SKM-1 treated with dmso at 0.1 percent for 144 hours (cell line): ENCODE data around the gene PLA2G7.
"Not testable (repeated sequence)": the region's sequence is repeated elsewhere in the genome, so short reads cannot be mapped to it uniquely, and the experiment has no call there.

Source experiments
- DNase-seq: peaks from one replicate; lab custom pipeline; 2025; ENCODE audit not compliant: unreplicated experiment; lab: John Stamatoyannopoulos, UW

PLA2G7 gene

DNA sequence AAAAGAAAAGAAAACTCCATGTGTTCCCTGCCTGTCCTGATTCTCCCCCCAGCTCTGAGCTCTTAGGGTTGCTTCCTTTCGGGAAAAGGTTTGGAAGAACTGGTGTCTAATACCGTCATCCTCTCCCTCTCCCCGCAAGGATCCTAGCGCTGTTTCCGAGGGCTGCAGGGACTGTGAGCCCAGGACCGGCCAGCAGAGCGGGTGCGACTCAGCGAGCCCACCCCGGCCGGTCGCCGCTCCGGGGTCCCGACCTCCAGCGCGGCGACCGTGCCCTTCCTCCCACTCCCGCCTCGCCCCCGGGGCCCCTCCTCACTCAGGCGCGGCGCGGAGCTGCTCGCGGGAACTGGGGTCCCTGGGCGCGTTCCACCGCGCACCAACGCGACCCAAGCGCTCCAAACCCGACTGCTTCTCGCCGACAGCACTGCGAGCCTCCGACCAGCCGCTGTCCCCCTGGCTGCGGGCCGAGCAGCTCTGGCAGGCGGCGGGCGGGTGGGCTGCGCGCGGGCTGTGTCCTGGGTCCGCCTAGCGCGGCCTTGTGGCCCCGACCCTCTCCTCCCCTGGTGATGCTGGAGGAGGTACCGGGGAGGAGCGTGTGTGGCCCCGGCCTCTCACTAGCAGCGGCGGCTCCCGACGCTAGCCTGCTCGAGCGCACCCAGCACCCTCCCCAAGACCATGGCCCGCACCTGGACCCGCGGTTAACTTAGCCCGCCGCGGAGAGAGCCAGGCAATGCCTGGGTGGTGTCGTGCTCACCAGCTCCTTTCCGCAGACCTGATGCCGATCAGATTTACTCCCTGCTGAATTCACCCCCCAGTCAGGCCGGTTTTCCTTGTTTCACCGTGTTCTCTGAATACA lies at the start of gene PLA2G7:
TSS of gene PLA2G7 (minus strand) at position 509 of the 853 bp plus-strand sequence. CDS start 12,484 bp downstream, outside the sequence.
- DNase-seq: no peak

- DNase-seq: no peak
Measured at GRCh38 chr6:46784535-46784934, 49.4 kb upstream of the PLA2G7 start.

DNA sequence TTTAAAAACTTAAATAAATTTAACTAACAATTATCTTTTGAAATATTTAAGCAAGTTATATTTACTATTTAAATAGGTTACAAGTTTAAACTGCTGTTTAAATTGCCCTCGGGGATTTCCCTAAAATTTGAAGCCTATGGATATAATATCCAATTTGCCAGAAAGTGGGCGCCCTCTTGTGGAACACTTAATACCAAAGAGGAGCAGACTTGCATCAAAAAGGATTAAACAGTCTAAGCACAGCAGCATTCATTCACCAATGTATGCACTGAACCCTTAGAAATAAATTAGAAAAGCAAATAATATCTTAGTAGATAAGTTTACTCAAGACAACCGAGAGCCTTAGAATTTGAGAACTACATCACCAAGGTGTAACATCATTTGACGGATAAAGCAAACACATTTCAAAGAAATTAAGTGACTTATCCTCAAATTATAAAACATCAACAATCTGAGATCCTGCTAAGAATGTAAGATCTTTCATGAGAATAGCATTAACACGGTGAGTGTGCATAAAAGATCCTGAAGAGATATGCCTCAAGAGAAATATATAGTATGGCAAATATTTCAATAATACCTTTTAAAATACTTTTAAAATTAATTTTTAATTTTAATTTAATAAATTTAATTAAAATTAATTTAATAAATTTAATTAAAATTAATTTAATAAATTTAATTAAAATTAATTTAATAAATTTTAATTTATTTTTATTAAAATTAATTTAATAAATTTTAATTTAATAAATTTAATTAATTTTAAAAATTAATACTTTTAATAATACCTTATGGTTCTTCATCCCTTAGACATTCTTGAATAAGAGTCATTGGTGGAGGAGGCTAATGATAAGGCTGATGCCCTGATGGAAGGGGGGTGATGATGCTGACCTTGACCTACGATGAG lies 46.6 kb upstream of the PLA2G7 start:
- DNase-seq: peak; percentile 72

- no peak for DNase-seq
Measured at GRCh38 chr6:46777476-46778346, 42.5 kb upstream of the PLA2G7 start.

DNA sequence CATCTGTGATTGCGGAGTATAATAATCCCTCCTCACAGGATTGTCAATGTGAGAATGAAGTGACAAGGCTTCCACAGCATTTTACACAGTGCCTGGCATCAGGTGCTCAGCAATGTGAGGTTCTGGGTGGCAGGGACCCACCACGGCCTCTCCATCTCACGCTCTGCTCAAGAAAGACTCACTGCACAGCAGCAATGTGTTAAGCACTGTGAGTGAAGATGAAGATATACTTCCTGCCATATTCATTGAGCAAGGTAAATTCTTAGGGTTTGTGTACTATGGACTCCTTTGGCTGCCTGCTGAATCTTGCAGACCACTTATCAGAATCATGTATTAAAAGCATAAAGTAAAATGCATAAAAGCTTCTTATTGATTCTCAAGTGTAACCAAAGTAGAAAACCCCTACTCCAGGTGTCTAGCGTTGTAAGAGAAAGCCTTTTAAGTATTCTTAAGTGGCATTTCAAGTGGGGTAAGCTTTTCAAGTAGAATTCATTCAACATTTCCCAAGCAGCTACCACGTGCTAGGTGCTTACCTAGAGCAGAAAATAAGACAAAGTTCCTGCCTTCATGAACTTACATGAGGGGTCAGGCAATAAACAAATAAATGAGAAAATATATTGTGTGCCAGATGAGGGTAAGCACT lies 41.0 kb upstream of the PLA2G7 start:
- DNase-seq: no peak

GRCh38 chr6:46774736-46775135 lies 39.6 kb upstream of the PLA2G7 start:
- not testable (repeated sequence) for DNase-seq

GRCh38 chr6:46773201-46773855 lies 38.2 kb upstream of the PLA2G7 start:
- DNase-seq: no peak

DNA sequence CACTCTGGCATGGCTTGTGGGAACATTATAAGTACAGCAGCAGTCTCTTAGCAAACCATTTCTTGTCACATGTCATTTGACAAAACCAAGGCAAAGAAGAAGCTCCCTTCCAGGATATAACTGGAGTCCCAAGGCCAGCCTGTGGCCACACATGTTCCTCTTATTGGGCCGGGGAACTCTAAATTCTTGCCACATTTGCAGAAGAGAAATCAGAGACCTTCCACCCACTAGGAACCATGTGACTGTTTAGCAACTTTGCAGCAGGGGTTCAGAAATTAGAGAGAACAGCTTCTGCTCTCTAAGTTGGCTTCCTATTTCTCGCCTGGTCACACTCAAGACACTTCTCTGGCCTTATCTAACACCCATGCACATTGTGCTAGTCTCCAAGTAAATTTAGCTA lies 37.6 kb upstream of the PLA2G7 start:
- DNase-seq: peak; percentile 99

- DNase-seq: no peak
Measured at GRCh38 chr6:46772016-46772415, 36.8 kb upstream of the PLA2G7 start.

- no peak for DNase-seq
Measured at GRCh38 chr6:46764961-46765360, 29.8 kb upstream of the PLA2G7 start.

- DNase-seq: not testable (repeated sequence)
Measured at GRCh38 chr6:46764280-46764679, 29.1 kb upstream of the PLA2G7 start.

- no peak for DNase-seq
Measured at GRCh38 chr6:46763466-46763865, 28.3 kb upstream of the PLA2G7 start.

DNA sequence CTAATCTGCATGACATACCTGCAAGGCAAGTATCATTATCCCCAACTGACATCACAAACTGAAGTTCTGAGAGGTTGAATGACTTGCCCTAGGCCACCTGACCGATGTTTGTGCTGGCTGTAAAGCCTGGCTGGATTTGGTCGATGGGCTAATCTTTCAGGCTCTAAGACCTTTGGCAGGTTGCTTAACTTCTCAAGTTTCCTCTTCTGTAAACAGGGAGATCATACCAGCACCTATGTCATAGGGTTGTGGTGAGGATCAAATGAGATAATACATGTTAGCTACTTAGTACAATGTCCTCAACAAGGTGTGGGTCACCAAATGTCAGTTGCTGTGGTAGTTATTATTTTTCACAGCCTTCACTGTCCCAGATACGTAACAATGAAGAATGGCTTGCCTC lies 25.8 kb upstream of the PLA2G7 start:
- DNase-seq: peak; percentile 32

GRCh38 chr6:46758960-46759753 lies 24.0 kb upstream of the PLA2G7 start:
- DNase-seq: no peak

GRCh38 chr6:46757214-46757596 lies 22.0 kb upstream of the PLA2G7 start:
- no peak for DNase-seq

DNA sequence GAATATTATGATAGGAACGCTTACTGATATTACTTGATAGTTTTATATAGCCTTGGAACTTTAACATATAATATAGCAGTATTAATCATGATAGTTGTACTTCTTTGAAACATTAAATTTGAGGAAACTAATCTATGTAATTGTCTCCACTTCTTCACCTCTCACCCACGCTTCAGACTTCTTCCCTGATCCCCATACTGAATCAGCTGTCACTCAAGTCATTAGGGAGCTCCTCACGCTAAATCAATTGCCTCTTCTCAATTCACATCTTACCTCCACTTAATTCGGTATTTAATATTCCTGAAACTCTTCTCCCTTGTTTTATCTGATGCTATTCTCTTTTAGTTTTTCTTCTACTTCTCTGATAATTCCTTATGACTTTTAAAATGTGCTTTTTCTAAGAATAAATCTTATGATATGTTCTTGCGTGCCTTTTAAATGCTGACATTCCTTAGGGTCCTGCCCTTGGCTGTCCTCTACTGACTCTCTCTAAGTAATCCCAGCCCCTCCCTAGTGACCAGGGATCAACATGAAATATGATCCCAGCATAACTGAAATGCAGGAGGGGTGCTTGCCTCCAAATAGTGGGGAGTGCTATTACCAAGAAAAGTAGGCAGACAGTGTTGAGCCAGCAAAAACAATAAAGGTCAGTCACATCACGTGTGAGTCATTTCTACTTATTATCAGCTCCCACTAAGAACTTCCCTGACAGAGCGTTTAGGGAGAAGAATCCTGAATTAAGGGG lies 21.5 kb upstream of the PLA2G7 start:
- DNase-seq: no peak

DNA sequence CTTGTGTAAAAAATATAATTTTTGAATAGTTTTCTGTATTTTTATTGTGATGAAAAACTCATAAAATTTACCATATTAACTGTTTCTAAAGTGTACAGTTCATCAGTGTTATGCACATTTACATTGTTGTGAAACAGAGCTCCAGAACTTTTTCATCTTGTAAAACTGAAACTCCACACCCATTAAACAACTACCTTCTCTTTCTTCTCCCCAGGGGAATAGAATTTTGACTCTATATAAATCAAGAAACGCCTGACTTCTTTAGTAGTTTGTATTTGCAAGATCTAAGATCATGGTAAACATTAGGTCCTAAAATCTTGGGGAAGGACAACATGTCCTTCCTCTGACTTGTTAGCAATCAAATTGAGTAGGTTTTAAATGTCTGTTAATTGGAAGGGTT lies 20.7 kb upstream of the PLA2G7 start:
- DNase-seq: no peak

DNA sequence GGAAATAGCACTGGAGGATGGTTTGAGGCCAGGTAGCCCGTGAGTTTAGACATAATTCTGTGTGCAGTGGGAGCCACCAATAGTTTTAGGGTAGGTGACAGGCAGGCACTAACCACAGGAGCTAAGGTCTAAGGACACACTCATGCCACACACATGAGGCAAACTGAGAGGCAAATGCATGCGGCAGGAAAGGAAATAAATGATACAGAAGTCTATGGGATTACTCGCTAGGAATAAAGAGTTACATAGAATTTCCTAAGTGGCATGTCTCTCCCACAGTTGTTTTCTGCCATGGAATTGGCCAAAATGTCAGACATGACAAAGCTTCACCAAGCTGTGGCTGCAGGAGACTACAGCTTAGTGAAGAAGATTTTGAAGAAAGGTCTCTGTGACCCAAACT lies 16.5 kb upstream of the PLA2G7 start:
- DNase-seq: no peak
